ENCODE measurements around the gene CLTB. TPM values are rescaled to one million over a fixed set of nuclear protein-coding genes. Genes with fewer than 3 reads are reported as not detected.

Gene CLTB
- total and polyA plus RNA-seq, 2 of the 13 experiments (the other 11 are each of a cell fraction or from before 2014, with no cell fraction given), result 23.3 to 33.8 TPM

DNA sequence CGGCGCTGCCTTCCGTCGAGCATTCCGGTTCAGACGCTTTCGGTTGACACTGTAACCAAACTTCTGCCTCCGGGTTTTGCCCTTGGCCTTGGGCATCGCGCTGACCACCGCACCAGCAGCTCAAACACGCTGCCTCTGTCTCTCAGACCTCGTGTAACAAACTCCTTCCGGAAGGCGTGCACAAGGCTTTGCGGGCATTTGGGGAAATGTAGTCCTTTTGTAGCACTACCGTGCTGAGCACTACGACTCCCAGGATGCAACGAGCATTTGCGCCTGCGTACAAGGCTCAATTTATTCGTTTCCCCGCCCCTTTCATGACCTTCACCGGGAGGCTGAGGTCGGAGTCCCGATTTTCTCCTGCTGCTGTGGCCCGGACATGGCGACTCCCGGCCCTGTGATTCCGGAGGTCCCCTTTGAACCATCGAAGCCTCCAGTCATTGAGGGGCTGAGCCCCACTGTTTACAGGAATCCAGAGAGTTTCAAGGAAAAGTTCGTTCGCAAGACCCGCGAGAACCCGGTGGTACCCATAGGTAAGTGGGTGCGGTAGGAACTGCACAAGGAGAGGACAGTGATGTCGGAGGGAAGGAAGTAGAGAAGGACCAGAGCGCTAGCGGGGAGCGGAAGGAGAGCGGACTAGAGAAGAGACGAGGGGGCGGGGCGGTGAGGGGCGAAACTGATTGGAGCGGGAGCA is 27.8 kb downstream of the CLTB start, which contains the start of the genes HIGD2A and NOP16 (continued):
- TF ChIP-seq, protein P1, sequence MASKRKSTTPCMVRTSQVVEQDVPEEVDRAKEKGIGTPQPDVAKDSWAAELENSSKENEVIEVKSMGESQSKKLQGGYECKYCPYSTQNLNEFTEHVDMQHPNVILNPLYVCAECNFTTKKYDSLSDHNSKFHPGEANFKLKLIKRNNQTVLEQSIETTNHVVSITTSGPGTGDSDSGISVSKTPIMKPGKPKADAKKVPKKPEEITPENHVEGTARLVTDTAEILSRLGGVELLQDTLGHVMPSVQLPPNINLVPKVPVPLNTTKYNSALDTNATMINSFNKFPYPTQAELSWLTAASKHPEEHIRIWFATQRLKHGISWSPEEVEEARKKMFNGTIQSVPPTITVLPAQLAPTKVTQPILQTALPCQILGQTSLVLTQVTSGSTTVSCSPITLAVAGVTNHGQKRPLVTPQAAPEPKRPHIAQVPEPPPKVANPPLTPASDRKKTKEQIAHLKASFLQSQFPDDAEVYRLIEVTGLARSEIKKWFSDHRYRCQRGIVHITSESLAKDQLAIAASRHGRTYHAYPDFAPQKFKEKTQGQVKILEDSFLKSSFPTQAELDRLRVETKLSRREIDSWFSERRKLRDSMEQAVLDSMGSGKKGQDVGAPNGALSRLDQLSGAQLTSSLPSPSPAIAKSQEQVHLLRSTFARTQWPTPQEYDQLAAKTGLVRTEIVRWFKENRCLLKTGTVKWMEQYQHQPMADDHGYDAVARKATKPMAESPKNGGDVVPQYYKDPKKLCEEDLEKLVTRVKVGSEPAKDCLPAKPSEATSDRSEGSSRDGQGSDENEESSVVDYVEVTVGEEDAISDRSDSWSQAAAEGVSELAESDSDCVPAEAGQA (IDR thresholded peaks at IDR 0.05; ENCODE audit: low read depth), result peak; percentile 71; the same call in 1 of the 2 replicates
- TF ChIP-seq, protein P1 (CRISPR knock-in tag; IDR thresholded peaks at IDR 0.05; ENCODE audit: borderline replicate concordance), result peak; percentile 42; the same call in 1 of the 2 replicates
- TF ChIP-seq ZZZ3 (CRISPR knock-in tag; IDR thresholded peaks at IDR 0.05; ENCODE audit: borderline replicate concordance) (peak; percentile 79; the same call in 1 of the 2 replicates), MEF2D (CRISPR knock-in tag; IDR thresholded peaks at IDR 0.05) (peak; percentile 54), ZSCAN25 (CRISPR knock-in tag; IDR thresholded peaks at IDR 0.05) (peak; percentile 71; the same call in 1 of the 2 replicates), ZNF75D (CRISPR knock-in tag; IDR thresholded peaks at IDR 0.05; ENCODE audit: borderline replicate concordance) (no peak), TRIM24 (CRISPR knock-in tag; IDR thresholded peaks at IDR 0.05) (no peak), ZBTB21 (CRISPR knock-in tag; IDR thresholded peaks at IDR 0.05) (no peak), HMGA1 (CRISPR knock-in tag; conservative IDR thresholded peaks at IDR 0.05) (no peak), NFKBIZ (CRISPR knock-in tag; IDR thresholded peaks at IDR 0.05) (no peak; the same call in 1 of the 2 replicates), FOXC1 (CRISPR knock-in tag; IDR thresholded peaks at IDR 0.05; ENCODE audit: borderline replicate concordance) (peak; percentile 79; the same call in 1 of the 2 replicates), ZNF777 (CRISPR knock-in tag; IDR thresholded peaks at IDR 0.05) (no peak)
- TF ChIP-seq, protein P2, sequence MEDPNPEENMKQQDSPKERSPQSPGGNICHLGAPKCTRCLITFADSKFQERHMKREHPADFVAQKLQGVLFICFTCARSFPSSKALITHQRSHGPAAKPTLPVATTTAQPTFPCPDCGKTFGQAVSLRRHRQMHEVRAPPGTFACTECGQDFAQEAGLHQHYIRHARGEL (CRISPR knock-in tag; IDR thresholded peaks at IDR 0.05), result no peak
- TF ChIP-seq, protein P3, sequence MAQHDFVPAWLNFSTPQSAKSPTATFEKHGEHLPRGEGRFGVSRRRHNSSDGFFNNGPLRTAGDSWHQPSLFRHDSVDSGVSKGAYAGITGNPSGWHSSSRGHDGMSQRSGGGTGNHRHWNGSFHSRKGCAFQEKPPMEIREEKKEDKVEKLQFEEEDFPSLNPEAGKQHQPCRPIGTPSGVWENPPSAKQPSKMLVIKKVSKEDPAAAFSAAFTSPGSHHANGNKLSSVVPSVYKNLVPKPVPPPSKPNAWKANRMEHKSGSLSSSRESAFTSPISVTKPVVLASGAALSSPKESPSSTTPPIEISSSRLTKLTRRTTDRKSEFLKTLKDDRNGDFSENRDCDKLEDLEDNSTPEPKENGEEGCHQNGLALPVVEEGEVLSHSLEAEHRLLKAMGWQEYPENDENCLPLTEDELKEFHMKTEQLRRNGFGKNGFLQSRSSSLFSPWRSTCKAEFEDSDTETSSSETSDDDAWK (CRISPR knock-in tag; IDR thresholded peaks at IDR 0.05), result no peak
- TF ChIP-seq, protein P4, sequence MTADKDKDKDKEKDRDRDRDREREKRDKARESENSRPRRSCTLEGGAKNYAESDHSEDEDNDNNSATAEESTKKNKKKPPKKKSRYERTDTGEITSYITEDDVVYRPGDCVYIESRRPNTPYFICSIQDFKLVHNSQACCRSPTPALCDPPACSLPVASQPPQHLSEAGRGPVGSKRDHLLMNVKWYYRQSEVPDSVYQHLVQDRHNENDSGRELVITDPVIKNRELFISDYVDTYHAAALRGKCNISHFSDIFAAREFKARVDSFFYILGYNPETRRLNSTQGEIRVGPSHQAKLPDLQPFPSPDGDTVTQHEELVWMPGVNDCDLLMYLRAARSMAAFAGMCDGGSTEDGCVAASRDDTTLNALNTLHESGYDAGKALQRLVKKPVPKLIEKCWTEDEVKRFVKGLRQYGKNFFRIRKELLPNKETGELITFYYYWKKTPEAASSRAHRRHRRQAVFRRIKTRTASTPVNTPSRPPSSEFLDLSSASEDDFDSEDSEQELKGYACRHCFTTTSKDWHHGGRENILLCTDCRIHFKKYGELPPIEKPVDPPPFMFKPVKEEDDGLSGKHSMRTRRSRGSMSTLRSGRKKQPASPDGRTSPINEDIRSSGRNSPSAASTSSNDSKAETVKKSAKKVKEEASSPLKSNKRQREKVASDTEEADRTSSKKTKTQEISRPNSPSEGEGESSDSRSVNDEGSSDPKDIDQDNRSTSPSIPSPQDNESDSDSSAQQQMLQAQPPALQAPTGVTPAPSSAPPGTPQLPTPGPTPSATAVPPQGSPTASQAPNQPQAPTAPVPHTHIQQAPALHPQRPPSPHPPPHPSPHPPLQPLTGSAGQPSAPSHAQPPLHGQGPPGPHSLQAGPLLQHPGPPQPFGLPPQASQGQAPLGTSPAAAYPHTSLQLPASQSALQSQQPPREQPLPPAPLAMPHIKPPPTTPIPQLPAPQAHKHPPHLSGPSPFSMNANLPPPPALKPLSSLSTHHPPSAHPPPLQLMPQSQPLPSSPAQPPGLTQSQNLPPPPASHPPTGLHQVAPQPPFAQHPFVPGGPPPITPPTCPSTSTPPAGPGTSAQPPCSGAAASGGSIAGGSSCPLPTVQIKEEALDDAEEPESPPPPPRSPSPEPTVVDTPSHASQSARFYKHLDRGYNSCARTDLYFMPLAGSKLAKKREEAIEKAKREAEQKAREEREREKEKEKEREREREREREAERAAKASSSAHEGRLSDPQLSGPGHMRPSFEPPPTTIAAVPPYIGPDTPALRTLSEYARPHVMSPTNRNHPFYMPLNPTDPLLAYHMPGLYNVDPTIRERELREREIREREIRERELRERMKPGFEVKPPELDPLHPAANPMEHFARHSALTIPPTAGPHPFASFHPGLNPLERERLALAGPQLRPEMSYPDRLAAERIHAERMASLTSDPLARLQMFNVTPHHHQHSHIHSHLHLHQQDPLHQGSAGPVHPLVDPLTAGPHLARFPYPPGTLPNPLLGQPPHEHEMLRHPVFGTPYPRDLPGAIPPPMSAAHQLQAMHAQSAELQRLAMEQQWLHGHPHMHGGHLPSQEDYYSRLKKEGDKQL (CRISPR knock-in tag; IDR thresholded peaks at IDR 0.05; ENCODE audit: low read depth), result 0 out of 2 replicates have a peak, but pooled peaks have one; percentile 6

Data from HepG2 (cell line).